OCI-LY7 (cell line): ENCODE measurements around the gene WTAP. TPM values are rescaled to one million over a fixed set of nuclear protein-coding genes. Genes with fewer than 3 reads are reported as not detected.

ENCODE experiments used
- BruUV-seq: library from RNA; stranded (reverse); fragments of 400-500 nt; replicated peaks from 2 replicates; lab custom pipeline; 2021; lab: Mats Ljungman, UMichigan
- CTCF ChIA-PET: fragments of 300-600 bp; sonication (Branson Sonifier 250); formaldehyde crosslinking; loops from one replicate; lab custom pipeline; 2022; ENCODE audit warnings: antibody characterized with exemption; ENCODE audit not compliant: unreplicated experiment; lab: Charles Lee
- POLR2A ChIA-PET: fragments of 300-600 bp; sonication (Branson Sonifier 250); formaldehyde crosslinking; loops from one replicate; lab custom pipeline; 2022; ENCODE audit warnings: antibody characterized with exemption; lab: Charles Lee
- DNase-seq: peaks from one replicate; pipeline ENCODE4 v3.0.0-alpha.2; 2015; ENCODE audit warnings: low spot score
- H2AFZ ChIP-seq: fragments of 200-600 bp; sonication (generic), shearing (Covaris generic); 2 replicates; pipeline ENCODE4 v1.6.1; 2014; ENCODE audit warnings: mild to moderate bottlenecking, antibody characterized with exemption, low read length, moderate library complexity
- H3K27ac ChIP-seq: fragments of 200-600 bp; sonication (generic); 2 replicates; pipeline ENCODE4 v1.5.1; 2014; ENCODE audit warnings: mixed run types, low read depth, mild to moderate bottlenecking, moderate library complexity, low read length, inconsistent platforms; ENCODE audit not compliant: poor library complexity, severe bottlenecking
- H3K36me3 ChIP-seq: fragments of 200-600 bp; sonication (generic); 2 replicates; pipeline ENCODE4 v1.6.1; 2014; ENCODE audit warnings: mild to moderate bottlenecking, antibody characterized with exemption, low read length, moderate library complexity, mixed read lengths; ENCODE audit not compliant: insufficient read depth
- H3K4me1 ChIP-seq: fragments of 200-600 bp; sonication (generic); 2 replicates; pipeline ENCODE4 v1.5.1; 2014; ENCODE audit warnings: mild to moderate bottlenecking, low read length; ENCODE audit not compliant: insufficient read depth, poor library complexity, severe bottlenecking
- H3K4me2 ChIP-seq: fragments of 200-600 bp; sonication (generic); 2 replicates; pipeline ENCODE4 v1.6.1; 2014; ENCODE audit warnings: mild to moderate bottlenecking, low read length
- H3K4me3 ChIP-seq: fragments of 200-600 bp; sonication (generic); 2 replicates; pipeline ENCODE4 v1.5.1; 2014; ENCODE audit warnings: mild to moderate bottlenecking, low read depth, low read length; ENCODE audit not compliant: poor library complexity, severe bottlenecking
- H3K79me2 ChIP-seq: fragments of 200-600 bp; sonication (generic); 2 replicates; pipeline ENCODE4 v1.6.1; 2016; ENCODE audit warnings: low read depth, mild to moderate bottlenecking, low read length, moderate library complexity, mixed read lengths; ENCODE audit not compliant: insufficient read depth
- H3K9me2 ChIP-seq: fragments of 200-600 bp; sonication (generic); 2 replicates; pipeline ENCODE4 v1.6.1; 2016; ENCODE audit warnings: mild to moderate bottlenecking, low read length, mixed read lengths; ENCODE audit not compliant: insufficient read depth
- H3K9me3 ChIP-seq: fragments of 200-600 bp; sonication (generic); 2 replicates; pipeline ENCODE4 v1.6.1; 2014; ENCODE audit warnings: mild to moderate bottlenecking, mixed run types, low read length, mixed read lengths
- H4K20me1 ChIP-seq: fragments of 200-600 bp; sonication (generic); 2 replicates; pipeline ENCODE4 v1.6.1; 2014; ENCODE audit warnings: mild to moderate bottlenecking, antibody characterized with exemption, low read length, moderate library complexity, mixed read lengths; ENCODE audit not compliant: insufficient read depth
- EZH2phosphoT487 ChIP-seq: fragments of 200-600 bp; sonication (generic); IDR thresholded peaks from 2 replicates; pipeline ENCODE4 v1.6.1; 2018; ENCODE audit warnings: low read depth, borderline replicate concordance, mild to moderate bottlenecking, mixed run types, antibody characterized with exemption, low read length, moderate library complexity, mixed read lengths
- intact Hi-C: fragments of 100-400 bp; cut with micrococcal nuclease; formaldehyde crosslinking; loops from one replicate; pipeline ENCODE4 v1.10.0; 2022; ENCODE audit not compliant: unreplicated experiment
- total RNA-seq, 2 experiments: library from RNA; depleted of rRNA in 1 of 2; stranded (reverse); fragments of >200 nt in 1 of 2; shearing (Covaris generic) in 1 of 2; gene quantifications; 2 replicates each; pipeline ENCODE4 v1.2.3, GENCODE V29; 2014 to 2022
- TF ChIP-seq, protein P1 (sequence below): fragments of 200-600 bp; sonication (generic); conservative IDR thresholded peaks from 2 replicates; pipeline ENCODE4 v1.5.1; 2014; ENCODE audit warnings: mild to moderate bottlenecking, antibody characterized with exemption, low read length, moderate library complexity, mixed read lengths

Gene WTAP
- total RNA-seq, 2 experiments from 2014 or later, result 99.3 to 115 TPM

DNA sequence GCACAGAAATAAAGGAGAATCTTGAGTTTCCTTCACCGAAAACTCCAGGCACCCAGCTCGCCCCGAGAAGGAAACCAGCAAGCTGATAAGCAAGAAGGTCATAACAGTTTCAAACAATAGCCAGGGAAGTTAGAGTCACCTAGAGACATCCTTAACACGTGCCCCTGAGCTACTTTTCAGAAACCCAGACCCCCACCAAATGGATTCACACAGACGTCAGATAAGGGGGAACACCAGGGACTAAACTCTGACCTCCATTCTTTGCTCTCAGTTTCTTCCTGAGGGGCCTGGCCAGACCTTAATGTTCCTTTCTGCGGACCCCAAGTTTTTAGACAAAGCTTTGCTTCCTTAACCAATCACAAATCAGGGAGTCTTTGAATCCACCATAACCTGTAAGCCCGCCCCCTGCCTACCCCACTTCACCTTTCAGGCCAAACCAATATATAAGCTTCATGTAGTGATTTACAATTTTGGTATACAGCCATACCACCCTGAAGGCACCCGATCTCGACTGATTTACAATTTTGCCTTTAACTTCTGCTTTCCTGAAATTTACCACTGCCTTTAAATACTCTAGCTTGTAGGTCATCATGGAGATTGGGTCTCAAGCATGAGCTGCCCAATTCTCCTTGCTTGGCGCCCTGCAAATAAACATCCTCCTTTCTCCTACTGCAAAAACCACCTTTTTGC is 46.0 kb upstream of the WTAP start:
- Histone ChIP-seq H3K36me3 (peaks cover 79% of the 10 kb centered on the region), H3K9me2 (no peaks in the 10 kb centered on the region), H2AFZ (no peak overlapping the region), H3K79me2 (no peaks in the 10 kb centered on the region), H3K9me3 (no peaks in the 10 kb centered on the region), H4K20me1 (no peaks in the 10 kb centered on the region), H3K4me3 (no peak overlapping the region), H3K4me2 (no peak overlapping the region), H3K4me1 (no peaks in the 10 kb centered on the region), H3K27ac (no peak overlapping the region)
- TF ChIP-seq EZH2phosphoT487, result no peak
- TF ChIP-seq, protein P1, sequence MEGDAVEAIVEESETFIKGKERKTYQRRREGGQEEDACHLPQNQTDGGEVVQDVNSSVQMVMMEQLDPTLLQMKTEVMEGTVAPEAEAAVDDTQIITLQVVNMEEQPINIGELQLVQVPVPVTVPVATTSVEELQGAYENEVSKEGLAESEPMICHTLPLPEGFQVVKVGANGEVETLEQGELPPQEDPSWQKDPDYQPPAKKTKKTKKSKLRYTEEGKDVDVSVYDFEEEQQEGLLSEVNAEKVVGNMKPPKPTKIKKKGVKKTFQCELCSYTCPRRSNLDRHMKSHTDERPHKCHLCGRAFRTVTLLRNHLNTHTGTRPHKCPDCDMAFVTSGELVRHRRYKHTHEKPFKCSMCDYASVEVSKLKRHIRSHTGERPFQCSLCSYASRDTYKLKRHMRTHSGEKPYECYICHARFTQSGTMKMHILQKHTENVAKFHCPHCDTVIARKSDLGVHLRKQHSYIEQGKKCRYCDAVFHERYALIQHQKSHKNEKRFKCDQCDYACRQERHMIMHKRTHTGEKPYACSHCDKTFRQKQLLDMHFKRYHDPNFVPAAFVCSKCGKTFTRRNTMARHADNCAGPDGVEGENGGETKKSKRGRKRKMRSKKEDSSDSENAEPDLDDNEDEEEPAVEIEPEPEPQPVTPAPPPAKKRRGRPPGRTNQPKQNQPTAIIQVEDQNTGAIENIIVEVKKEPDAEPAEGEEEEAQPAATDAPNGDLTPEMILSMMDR, result no peak
- TSS peak; percentile 48 for BruUV-seq
- POLR2A ChIA-PET, result interaction anchor here (0.6 to 1.3 kb wide), 5 partner anchors 10 to 108 kb away, joined by 3 to 4 read pairs (median 3); partner anchors contain the start of gene TCP1
- no peak for DNase-seq
- CTCF ChIA-PET, result no interaction called here
- intact Hi-C loops, result no loop called here

DNA sequence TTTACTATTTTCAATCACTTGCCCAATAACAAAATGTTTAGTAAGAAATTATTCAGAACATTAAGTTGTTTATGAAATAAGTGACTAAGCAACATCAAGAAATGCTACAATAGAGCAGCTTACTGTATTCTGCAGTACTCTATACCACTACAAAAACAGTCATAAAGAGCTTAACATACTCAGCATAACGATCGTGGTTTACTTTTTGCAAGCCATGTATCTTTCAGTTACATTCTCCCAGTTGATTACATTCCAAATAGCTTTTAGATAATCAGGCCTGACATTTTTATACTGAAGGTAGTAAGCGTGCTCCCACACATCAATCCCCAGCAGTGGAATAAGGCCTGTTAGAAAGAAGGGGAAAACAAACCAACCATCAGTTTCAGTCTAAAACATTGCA is 45.0 kb upstream of the WTAP start:
- Histone ChIP-seq H3K9me3 (no peaks in the 10 kb centered on the region), H3K9me2 (no peaks in the 10 kb centered on the region), H3K36me3 (peaks cover 80% of the 10 kb centered on the region), H3K4me2 (no peak overlapping the region), H3K4me1 (no peaks in the 10 kb centered on the region), H2AFZ (no peak overlapping the region), H3K79me2 (no peaks in the 10 kb centered on the region), H4K20me1 (no peaks in the 10 kb centered on the region), H3K27ac (no peak overlapping the region), H3K4me3 (no peak overlapping the region)
- DNase-seq, result no peak
- BruUV-seq, result no TSS peak
- ChIA-PET CTCF (no interaction called here), POLR2A (interaction anchor here (0.7 to 1.3 kb wide), 4 partner anchors 9 to 400 kb away, joined by 3 to 4 read pairs (median 4); no protein-coding TSS in a partner anchor)
- TF ChIP-seq, protein P1, result no peak
- no peak for TF ChIP-seq EZH2phosphoT487
- intact Hi-C loops, result no loop called here

DNA sequence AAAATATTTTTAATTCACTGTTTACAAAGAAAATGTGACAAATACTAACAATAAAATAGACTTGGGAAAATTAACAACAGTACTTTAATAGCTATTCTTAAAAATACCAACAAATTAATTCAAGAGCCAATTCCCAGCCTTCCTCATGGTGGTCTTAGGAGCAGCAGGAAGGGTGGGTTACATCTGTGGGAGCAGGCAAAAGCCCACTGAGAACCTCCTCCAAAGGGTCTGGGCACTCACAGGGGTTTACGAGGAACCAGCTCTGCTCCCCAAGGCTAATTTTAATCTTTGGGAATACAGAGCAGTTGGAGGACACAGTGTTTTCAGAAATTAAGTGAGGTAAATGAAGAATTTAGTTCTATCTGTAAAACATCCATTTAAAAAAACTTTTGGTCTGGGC is 44.5 kb upstream of the WTAP start:
- BruUV-seq, result no TSS peak
- Histone ChIP-seq H3K4me2 (no peak overlapping the region), H4K20me1 (no peaks in the 10 kb centered on the region), H3K27ac (no peak overlapping the region), H2AFZ (no peak overlapping the region), H3K79me2 (no peaks in the 10 kb centered on the region), H3K9me3 (no peaks in the 10 kb centered on the region), H3K4me3 (no peak overlapping the region), H3K4me1 (no peaks in the 10 kb centered on the region), H3K36me3 (peaks cover 83% of the 10 kb centered on the region), H3K9me2 (no peaks in the 10 kb centered on the region)
- no peak for DNase-seq
- TF ChIP-seq EZH2phosphoT487, result no peak
- TF ChIP-seq, protein P1, result no peak
- POLR2A ChIA-PET, result interaction anchor here (0.9 kb wide), 1 partner anchor 400 kb away, joined by 4 read pairs; no protein-coding TSS in a partner anchor
- CTCF ChIA-PET, result no interaction called here
- intact Hi-C loops, result no loop called here
